Forelimb muscle (tissue), 1 donor: ENCODE data around the gene C1orf21. TPM values are rescaled to one million over a fixed set of nuclear protein-coding genes. Genes with fewer than 3 reads are reported as not detected.

Experiments
- DNase-seq: peaks from one replicate; pipeline ENCODE4 v3.0.0-alpha.2; 2013; ENCODE audit warnings: low read depth
- polyA plus RNA-seq: library from polyadenylated mRNA; unstranded; fragments of 120-200 nt; gene quantifications from one replicate; pipeline ENCODE4 v1.2.1, GENCODE V29; 2013; ENCODE audit not compliant: insufficient read length

Gene C1orf21
- polyA plus RNA-seq, 1 donor, result 50.0 TPM

DNA sequence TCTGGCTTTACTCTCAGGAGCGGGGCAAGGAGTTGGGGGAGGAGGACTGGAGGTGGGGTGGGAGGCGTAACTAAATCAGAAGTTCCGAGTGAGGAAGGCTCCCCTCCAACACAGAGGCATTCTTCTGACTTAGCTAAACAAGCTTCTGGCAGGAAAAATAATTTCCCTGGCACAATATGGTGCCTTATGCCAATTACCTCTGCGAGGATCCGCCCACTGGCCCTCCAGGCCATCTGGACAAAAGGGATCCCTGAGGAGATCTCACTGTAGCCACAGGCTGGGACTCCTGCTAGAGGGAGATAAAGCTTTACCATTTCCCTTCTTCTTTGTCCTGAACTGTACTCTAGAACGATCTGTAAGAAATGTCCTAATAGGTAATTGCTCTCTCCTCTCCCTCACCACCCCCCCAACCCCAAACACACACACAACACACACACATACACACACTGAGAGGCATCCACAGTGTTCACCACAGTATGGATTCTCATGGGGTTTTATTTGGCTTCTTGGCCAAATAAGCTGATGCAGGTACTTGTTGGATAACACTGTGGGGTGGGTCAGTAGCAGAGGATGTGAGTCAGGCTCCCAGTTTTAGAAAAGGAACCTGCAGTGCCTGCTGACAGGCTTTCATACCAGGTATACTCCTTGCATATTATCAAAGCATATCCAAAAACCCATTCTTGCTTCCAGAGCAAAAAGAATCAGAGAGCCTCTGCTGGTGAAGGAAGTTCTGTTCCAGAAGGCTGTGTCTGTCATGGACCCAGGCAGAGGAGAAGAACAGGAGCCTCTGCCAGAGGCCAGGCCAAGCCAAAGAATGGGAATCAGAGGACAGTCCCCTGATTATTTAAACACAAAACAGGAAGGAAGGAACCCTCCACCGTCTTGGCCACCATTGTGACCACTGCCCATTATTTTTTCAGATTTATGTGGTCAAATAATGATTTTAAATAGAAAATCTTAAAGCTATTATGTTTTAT, 169.1 kb downstream of the C1orf21 start:
- no peak for DNase-seq

DNA sequence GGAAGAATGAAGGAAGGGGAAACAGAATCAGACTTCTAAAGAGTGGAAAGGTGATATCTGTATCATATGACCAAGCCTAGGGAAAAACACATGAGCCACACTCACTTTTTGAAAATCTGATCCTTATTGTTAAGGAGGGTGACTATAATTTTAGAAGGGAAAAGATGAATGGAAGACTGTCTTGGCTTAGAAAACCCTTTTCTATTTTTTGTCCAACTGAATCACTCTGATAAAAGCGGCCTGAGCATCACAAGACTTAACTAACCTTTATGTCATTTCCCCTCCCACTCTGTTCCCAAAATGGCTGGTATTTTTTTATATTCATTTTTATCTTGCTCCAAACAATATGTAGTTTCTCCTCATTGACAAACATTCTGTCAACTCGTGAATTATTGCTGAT, 169.8 kb downstream of the C1orf21 start:
- no peak for DNase-seq

DNA sequence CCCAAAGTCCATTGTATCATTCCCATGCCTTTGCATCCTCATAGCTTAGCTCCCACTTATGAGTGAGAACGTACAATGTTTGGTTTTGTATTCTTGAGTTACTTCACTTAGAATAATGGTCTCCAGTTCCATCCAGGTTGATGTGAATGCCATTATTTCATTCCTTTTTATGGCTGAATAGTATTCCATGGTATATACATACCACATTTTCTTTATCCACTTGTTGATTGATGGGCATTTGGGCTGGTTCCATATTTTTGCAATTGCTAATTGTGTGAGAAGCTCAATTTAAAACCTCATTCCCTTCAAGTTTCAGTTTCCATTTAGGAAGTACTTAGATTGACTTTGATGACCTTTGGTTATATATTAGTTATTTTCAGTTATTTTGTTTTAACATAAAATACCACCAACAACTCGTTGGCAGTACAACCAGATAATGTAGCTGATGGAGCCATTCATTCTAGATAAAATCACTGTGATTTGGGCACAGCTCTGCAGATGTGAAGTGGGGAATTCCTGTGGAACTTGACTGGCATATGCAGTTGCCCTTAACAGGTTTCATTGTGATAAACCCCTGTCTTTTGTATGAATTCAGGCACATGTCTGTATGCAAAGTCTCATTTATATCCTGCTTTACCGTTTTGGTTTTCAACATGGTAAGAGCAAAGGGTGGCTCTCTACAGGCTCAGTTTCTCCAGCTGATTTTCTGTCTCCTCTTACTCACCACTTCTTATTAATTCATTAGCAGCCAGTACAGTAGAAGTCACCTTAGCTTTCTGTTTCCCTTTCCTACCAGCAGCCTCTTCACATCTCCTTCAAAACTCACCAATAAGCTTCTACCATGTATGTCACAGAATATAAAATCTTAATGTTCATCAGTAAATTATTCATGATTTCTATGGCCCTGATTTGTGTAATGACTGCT, 170.9 kb downstream of the C1orf21 start:
- no peak for DNase-seq

DNA sequence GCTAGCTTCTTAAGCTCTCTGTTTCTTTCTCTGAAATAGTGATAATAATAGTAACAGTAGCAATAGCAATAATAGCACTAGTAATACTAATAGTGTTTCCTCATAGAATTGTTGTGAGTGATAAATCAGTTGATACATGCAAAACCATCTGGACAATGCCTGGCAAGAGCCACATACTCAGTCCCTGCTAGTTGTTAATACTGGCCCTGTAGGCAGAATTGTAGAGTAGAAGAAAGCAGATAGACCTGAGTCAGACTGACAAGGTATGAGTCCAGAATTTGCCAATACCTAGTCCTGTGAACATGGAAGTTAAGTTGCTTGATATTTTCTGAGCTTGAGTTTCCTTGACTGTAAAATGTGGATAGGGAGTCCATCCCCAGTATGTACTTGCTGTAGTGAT, 171.9 kb downstream of the C1orf21 start:
- no peak for DNase-seq

DNA sequence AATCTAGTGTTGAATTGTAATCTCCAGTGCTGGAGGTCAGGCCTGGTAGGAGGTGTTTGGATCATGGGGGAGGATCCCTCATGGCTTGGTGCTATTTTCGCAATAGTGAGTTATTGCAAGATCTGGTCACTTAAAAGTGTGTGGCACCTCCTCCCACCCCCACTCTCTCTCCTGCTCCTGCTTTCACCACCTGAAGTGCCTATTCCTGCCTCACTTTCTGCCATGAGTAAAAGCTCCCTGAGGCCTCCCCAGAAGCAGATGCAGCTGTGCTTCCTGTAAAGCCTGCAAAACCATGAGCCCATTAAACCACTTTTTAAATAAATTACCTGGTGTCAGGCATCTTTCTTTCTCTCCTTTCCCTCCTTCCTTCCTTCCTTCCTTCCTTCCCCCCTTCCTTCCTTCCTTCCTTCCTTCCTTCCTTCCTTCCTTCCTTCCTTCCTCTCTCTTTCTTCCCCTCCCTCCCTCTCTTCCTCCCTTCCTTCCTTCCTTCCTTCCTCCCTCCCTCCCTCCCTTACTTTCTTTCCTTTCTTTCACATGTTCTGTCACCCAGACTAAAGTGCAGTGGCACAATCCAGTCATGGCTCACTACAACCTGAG, 172.4 kb downstream of the C1orf21 start:
- no peak for DNase-seq

DNA sequence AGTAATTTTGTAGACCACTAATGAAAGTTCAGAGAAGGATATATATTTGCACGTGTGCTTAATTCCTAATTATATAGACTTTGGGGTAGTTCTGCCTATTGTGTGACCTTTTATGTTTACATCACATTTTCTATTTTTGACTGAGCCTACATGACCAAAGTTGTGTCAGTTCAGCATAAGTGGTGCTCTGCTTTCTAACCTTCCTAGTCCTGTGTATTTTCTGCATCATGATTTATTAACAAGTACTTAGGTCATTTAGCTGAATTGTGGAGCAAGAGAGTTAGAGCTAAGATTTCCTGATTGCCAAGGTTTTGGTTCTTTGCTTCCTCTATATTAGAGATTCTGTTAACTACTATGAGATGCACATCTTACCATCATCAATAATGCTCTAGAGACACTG, 176.0 kb downstream of the C1orf21 start:
- DNase-seq, result no peak

DNA sequence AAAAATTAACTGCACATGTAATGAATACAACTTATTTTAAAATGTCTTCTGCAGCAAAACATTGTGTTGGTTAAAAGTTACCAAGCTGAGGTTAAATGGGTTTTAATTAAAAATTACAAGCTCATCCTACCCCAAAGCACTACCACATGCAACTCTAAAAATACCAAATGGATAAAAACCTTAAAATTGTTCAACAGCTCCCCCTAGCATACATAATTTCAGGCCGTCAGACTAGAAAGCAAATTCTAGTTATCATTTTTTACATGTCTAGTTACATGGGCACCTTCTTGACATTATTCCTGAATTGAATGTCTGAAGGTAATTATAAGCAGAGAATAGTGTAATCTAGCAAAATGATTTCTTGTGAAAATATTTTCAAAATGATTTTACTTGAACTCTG, 176.5 kb downstream of the C1orf21 start:
- DNase-seq, result no peak

DNA sequence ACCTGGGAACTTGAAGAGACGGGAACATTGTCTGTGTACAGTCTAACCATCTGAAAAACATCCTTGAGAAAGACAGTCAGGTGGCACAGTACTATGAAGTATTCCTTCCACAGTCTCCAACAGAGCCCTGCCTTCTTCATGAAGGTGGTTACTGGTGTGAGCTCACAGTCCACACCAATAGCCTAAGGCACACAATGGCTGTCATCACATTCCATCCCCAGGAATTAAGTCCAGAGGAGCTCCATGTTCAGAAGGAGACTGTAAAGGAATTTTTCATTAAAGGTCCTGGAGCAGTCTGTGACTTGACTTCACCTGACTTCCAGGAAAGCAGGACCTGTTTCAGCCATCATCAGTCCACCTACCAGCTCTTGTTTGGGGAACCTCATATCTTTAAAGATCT, 180.2 kb downstream of the C1orf21 start:
- DNase-seq, result no peak

DNA sequence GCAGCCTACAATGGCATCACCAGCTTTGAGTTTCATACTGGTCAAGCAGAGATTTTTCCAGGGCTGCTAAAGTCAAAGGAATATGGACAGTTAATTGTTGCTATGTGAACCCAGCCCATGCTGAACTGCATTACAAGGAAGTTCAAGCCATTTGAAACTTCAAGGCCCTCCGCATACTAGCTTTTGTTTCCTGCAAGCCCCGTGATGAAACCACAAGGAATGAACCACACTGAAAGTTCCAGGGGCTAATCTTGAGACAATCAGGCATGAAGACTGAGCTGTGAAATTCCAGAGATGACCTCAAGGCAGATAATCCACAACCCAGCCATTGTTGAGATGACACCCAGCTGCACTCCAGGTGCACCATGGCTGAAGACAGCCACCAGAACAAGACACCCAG, 180.8 kb downstream of the C1orf21 start:
- DNase-seq, result no peak

DNA sequence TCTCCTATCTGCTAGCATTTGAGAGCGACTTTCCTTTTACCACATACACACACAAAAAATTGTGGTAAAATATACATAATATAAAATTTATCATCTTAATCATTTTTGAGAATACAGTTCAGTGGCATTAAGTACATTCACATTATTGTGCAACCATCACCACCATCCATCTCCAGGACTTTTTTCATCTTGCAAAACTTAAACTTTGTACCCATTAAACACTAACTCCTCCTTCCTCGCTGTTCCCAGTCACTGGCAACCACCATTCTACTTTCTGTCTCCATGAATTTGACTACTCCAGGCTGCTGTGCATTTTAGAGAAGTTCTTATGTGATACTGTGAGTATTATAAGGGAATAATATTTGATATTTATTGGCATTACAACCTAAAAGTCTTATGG, 181.3 kb downstream of the C1orf21 start:
- no peak for DNase-seq

DNA sequence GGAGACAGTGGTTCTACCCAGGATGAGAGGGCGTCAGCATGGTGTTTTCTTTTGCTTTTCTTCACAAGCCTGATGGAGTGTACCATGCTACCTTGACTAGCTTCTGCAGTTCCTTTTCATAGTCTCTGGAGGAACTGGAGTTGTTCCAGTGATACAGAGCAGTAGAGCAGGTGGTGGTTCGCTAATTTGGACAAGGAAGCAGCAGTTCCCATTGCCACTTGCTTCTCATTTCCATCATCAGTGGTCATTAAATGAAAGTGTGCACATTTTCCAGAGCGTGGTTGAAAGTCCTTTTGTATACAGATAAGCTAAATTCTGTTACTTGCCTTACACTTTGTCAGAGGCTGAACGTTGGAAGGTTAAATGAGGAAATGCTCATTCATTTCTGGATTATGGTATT, 182.3 kb downstream of the C1orf21 start:
- DNase-seq, result no peak

DNA sequence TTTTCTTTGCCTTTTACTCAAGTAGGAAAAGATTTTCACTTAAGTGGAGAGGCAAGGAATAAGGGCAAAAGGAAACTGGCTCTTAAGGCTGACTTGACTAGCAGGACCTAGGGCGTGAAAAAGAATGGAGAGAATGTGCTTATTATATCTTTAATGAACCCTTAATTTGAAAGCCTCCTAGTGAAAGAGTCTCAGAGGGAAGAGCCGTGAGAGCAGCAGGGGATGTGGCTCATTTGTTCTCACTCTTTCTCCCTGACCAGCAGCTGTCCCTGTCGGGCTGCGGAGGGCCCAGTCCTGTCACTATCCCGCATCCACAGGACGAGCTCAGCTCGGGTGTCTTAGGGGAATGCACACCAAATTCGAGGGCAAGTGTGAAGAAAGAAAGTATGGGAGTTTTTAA, 187.8 kb downstream of the C1orf21 start:
- no peak for DNase-seq

DNA sequence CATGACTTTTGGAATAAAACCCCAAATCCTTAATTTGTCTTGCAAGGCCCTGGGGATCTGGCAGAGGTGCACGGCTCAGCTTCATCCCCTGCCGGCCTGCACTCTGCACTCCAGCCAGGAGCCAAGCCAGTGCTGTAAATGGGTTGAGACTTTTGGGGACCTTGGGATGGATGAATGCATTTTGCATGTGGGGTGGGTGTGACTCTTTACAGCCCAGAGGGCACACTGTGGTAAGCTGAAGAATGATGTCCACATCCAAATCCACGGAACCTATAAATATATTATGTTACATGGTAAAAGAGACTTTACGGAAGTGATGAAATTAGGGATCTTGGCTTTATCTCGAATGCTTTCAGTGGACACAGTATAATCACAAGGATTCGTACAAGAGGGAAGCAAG, 190.0 kb downstream of the C1orf21 start:
- no peak for DNase-seq

DNA sequence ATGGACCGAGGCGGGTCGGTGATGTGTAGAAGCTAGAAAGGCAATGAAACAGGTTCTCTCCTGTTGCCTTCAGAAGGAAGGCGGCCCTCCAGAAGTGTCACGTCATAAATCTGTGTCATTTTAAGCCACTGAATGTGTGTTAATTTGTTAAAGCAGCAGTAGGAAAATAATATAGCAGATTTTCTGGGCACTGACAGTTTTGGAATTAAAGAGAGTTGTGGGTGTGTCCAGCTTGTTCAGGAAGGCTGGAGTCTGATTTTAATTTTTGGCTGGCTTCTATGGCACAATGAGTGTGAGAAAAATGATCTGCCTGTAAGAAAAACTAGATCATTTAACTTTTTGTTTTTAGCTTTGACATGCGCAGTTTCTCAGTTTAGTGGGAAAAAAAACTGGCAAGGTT, 190.5 kb downstream of the C1orf21 start:
- DNase-seq, result no peak

DNA sequence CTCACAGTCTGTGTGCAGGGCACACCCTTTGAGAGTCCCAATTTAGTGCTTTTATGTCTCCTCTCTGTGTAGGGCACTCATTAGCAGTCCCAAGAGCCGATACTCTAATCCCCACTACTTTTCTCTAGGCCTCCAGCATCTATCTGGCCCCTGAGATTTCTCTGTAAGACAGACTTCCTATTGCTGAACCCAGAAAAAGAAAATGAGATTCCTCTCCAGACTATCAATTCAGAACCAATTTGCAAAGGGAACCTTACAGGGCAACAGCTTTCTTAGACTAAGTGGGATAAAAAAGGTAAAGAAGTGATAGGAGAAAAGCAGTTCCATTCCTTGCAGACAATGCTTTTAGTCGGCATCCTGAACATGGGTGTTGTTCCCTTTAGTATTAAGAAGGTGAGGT, 195.6 kb downstream of the C1orf21 start:
- no peak for DNase-seq

DNA sequence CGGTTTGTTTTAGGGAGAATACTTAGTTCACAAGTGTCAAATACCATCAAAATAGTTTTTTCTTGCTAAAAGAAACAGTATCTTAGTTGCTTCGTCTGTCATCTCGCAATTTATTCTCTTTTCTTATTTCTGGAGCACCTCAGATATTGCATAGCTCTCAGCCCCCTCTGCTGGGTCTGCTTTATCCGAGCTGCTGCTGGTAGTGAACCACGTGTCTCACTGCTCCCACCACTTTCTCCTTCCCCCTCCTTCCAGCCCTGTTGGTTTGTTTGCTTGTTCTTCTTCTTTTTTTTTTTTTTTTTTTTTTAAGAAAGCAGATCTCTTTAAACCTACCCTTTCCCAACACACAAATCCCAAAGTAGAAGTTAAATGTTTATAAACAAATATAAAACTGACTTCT, 197.0 kb downstream of the C1orf21 start:
- DNase-seq, result no peak

DNA sequence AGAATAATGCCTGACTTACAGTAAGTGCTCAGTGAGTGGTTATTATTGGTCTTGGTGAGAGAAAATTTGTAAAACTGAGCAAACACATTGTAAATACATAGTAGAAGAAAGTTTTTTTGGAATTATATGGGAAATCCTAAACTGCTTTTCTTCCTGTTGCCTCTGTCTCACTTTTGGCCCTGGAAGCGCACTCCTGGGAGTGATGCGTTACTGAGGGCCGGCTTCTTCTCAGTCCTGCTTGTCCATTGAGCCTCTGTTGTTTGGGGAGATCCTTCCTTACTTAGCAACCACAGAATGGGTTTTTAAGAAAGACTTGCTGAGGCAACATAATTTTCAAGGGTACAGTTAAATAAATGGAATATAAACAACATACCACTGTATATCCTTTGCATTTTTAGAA, 201.9 kb downstream of the C1orf21 start:
- DNase-seq, result no peak

DNA sequence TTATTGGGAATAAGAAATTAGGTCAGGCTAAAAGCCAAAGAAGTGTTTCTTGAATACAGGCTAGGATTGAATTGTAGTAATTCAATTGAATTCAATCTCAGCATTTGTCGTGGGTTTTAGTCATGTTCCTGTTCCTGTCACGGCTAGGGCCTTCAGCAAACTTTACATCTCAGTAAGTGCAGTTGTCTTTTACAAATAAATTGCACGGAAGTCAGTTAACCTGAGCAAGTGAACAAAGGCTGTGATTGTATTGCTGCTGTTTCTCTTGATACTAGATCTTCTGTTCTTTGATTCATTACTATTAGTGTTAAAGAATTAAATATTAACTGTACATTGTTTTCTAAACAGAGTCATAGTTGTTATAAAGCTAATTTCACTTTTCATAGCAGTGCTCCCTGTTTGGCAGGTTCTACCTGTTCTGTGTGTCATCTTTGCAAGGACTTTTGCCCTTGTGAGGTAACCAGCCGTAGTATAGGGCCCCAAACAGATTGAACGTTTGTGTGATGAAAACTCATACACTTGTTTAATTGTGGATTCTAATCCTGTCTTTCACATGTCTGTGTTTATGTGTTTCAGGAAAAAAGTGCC, 203.4 kb downstream of the C1orf21 start:
- no peak for DNase-seq

DNA sequence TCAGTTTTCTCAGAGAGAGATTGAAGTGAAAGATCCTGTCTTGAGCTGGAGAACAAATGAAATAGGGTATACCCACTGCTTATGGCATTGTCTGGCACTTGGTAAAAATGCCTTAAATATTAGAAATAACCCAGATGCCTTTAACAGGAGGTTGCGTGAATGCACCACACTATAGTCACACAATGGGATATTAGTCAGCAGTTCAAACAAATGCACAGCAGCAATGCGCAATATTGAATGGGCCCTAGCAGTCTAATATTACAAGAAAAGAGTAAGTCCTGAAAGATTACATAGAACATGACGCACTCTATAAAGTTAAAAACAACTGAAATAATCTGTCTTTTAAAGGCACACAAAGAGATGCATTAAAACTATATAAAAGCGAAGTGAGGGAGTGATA, 206.8 kb downstream of the C1orf21 start:
- no peak for DNase-seq

DNA sequence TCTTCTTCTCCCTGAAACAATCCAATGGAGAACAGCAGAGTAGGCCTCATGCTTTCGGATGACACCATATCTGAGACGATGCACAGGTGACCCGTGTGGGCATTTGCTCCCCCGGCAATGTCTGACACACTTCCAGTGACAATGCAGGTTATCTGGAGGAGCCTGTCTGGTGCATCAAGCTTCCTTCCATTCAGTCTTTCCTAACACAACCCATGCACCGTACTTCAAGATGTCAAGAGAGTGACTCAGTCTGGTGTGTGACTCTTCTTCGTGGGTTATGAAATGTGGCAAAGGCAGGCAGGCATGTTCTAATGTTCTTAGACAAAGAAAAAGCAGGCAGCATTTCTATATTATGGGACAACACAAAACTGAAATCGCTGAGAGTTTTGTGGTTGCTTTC, 208.8 kb downstream of the C1orf21 start:
- DNase-seq, result no peak

DNA sequence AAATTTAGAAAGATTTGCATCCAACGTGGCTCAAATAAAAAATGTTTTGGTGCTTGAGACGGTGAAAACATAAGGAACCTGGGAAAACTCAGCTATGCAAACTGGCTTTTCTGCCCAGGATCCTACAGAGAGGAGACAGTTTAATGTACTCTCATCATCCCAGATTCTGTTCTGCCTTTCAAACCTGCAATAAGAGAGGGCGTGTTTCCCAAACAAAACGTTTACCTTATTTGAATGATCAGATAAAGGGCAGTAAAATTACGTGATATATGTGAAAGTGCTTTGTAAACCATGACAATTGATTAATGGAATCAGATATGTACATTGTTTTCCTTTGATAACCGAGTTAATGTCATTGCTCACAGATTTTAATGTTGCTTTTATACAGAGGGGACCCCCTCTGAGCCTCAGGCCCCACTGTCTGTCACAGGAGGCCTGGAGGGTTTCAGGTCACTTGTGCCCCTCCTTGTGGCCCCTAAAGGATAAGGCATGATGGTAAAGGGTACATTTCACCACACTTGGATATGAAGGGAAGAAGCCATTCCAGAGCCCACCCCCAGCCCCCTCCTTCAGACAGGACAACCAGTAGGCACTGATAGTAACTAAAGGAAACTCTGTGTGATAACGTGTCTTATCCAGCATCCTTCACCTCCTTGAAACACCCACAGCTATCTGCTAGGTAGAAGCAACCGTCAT, 210.3 kb downstream of the C1orf21 start:
- DNase-seq, result no peak
